ENCODE measurements around the gene RANBP1. TPM values are rescaled to one million over a fixed set of nuclear protein-coding genes. Genes with fewer than 3 reads are reported as not detected.

RANBP1 gene
- total and polyA plus RNA-seq, 9 of the 15 experiments (the other 6 are each of a cell fraction or from before 2014, with no cell fraction given): 162 to 2,891 (median 1,289) TPM

DNA sequence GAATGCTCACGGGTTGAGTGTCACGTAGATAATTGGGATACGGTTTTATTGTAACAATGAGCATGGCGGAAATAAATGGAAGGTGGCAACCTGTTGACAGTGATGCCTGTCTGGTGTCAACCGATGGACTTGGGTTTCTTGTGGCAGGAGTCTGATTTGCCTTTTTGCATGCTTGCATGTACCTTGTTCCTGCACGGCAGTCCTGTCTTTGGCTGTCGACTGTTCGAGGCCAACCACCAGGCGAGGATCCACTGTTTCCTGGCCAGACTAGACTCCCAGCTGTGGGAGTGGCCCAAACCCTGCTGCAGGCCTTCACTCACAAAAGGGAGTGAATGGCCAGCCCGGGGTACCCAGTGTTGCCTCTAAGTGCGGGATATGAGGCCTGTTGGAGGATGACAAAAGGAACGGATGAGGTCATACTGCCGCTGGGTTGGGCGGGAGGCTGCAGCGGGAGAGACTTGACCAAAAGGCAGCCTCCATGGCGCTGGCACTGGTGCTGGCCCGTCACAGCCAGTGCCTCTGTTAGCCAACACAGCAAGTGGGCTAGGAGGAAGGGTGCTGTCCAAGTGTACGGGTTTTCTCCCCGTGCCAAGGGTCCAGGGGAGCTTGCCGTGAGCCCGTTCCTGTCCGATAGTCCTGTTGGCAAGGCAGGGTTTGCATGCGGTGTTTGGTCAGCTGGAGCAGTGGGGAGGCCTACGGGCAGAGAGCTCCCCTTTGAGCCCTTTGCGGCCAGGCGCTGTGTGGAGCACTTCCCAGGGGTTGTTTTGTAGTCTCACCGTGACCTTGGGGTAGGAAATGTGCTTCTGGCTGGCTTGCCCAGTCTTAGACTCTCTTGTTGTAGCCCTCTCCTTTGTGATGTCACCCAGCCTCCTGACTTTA is 34.9 kb upstream of the RANBP1 start (continued):
- TF ChIP-seq, protein P1, sequence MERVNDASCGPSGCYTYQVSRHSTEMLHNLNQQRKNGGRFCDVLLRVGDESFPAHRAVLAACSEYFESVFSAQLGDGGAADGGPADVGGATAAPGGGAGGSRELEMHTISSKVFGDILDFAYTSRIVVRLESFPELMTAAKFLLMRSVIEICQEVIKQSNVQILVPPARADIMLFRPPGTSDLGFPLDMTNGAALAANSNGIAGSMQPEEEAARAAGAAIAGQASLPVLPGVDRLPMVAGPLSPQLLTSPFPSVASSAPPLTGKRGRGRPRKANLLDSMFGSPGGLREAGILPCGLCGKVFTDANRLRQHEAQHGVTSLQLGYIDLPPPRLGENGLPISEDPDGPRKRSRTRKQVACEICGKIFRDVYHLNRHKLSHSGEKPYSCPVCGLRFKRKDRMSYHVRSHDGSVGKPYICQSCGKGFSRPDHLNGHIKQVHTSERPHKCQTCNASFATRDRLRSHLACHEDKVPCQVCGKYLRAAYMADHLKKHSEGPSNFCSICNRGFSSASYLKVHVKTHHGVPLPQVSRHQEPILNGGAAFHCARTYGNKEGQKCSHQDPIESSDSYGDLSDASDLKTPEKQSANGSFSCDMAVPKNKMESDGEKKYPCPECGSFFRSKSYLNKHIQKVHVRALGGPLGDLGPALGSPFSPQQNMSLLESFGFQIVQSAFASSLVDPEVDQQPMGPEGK (CRISPR knock-in tag; IDR thresholded peaks at IDR 0.05; ENCODE audit: borderline replicate concordance): no peak
- TF ChIP-seq HNRNPLL (IDR thresholded peaks at IDR 0.05; ENCODE audit: low read depth, low read length, poor library complexity, severe bottlenecking) (peak; percentile 50), ELF2 (CRISPR knock-in tag; IDR thresholded peaks at IDR 0.05) (no peak), HNRNPUL1 (IDR thresholded peaks at IDR 0.05; ENCODE audit: low read length) (peak; percentile 78), ZNF57 (CRISPR knock-in tag; IDR thresholded peaks at IDR 0.05) (peak; percentile 60; the same call in 1 of the 2 replicates), RBBP5 (IDR thresholded peaks at IDR 0.05; ENCODE audit: borderline replicate concordance, insufficient read depth, low read length, poor library complexity, severe bottlenecking) (peak; percentile 69), LEF1 (IDR thresholded peaks at IDR 0.05) (no peak), SNIP1 (IDR thresholded peaks at IDR 0.05; ENCODE audit: low read depth) (no peak), KLF6 (CRISPR knock-in tag; IDR thresholded peaks at IDR 0.05; ENCODE audit: borderline replicate concordance) (0 out of 2 replicates have a peak, but pooled peaks have one; percentile 9), ILF3 (IDR thresholded peaks at IDR 0.05; ENCODE audit: borderline replicate concordance) (no peak), CEBPG (CRISPR knock-in tag; IDR thresholded peaks at IDR 0.05) (no peak), CEBPG (tag; conservative IDR thresholded peaks at IDR 0.05 in 1 of 2, IDR thresholded peaks at IDR 0.05 in 1 of 2) (no peak), KHSRP (IDR thresholded peaks at IDR 0.05) (no peak), PURB (CRISPR knock-in tag; IDR thresholded peaks at IDR 0.05; ENCODE audit: low read depth) (no peak), ZFP30 (CRISPR knock-in tag; IDR thresholded peaks at IDR 0.05; ENCODE audit: borderline replicate concordance) (no peak), CHCHD3 (CRISPR knock-in tag; IDR thresholded peaks at IDR 0.05) (no peak), SIX5 (IDR thresholded peaks at IDR 0.05; ENCODE audit: borderline replicate concordance in 1 of 2, insufficient read depth in 1 of 2, low read depth in 1 of 2, low read length in 2 of 2) (peak in 1 of 2 experiments; percentile 30; a peak in 1 of 4 replicates)
- TF ChIP-seq, protein P2, sequence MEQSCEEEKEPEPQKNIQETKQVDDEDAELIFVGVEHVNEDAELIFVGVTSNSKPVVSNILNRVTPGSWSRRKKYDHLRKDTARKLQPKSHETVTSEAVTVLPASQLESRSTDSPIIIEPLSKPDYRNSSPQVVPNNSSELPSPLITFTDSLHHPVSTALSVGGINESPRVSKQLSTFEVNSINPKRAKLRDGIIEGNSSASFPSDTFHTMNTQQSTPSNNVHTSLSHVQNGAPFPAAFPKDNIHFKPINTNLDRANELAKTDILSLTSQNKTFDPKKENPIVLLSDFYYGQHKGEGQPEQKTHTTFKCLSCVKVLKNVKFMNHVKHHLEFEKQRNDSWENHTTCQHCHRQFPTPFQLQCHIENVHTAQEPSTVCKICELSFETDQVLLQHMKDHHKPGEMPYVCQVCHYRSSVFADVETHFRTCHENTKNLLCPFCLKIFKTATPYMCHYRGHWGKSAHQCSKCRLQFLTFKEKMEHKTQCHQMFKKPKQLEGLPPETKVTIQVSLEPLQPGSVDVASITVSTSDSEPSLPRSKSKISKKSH (CRISPR knock-in tag; IDR thresholded peaks at IDR 0.05): no peak
- TF ChIP-seq, protein P3, sequence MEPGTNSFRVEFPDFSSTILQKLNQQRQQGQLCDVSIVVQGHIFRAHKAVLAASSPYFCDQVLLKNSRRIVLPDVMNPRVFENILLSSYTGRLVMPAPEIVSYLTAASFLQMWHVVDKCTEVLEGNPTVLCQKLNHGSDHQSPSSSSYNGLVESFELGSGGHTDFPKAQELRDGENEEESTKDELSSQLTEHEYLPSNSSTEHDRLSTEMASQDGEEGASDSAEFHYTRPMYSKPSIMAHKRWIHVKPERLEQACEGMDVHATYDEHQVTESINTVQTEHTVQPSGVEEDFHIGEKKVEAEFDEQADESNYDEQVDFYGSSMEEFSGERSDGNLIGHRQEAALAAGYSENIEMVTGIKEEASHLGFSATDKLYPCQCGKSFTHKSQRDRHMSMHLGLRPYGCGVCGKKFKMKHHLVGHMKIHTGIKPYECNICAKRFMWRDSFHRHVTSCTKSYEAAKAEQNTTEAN (CRISPR knock-in tag; IDR thresholded peaks at IDR 0.05): no peak
- TF ChIP-seq, protein P4, sequence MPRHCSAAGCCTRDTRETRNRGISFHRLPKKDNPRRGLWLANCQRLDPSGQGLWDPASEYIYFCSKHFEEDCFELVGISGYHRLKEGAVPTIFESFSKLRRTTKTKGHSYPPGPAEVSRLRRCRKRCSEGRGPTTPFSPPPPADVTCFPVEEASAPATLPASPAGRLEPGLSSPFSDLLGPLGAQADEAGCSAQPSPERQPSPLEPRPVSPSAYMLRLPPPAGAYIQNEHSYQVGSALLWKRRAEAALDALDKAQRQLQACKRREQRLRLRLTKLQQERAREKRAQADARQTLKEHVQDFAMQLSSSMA (CRISPR knock-in tag; IDR thresholded peaks at IDR 0.05): no peak

Data from K562 (cell line).